HEK293T (cell line): ENCODE measurements around the gene AGO1.
"Not testable (repeated sequence)": the region's sequence is repeated elsewhere in the genome, so short reads cannot be mapped to it uniquely, and the experiment has no call there.

Experiments
- CTCF ChIA-PET: fragments of 350-600 bp; formaldehyde crosslinking; extraction: SDS; loops from one replicate; lab custom pipeline; 2021; ENCODE audit warnings: antibody characterized with exemption, inconsistent platforms; lab: Yijun Ruan, JAX
- POLR2A ChIA-PET: fragments of 350-600 bp; formaldehyde crosslinking; extraction: SDS; loops from one replicate; lab custom pipeline; 2020; ENCODE audit warnings: antibody characterized with exemption, inconsistent platforms; lab: Yijun Ruan, JAX
- DNase-seq: peaks from one replicate; pipeline ENCODE4 v3.0.0; 2012; ENCODE audit warnings: mixed read lengths; ENCODE audit errors: extremely low spot score
- ARNT ChIP-seq: fragments of 450-650 bp; IDR thresholded peaks from 2 replicates; pipeline ENCODE4 v1.6.1; 2017; ENCODE audit warnings: mild to moderate bottlenecking
- BHLHE40 ChIP-seq: fragments of 450-650 bp; IDR thresholded peaks from 2 replicates; pipeline ENCODE4 v1.6.1; 2016; ENCODE audit warnings: mild to moderate bottlenecking, moderate library complexity, borderline replicate concordance
- CTBP1 ChIP-seq: fragments of 450-650 bp; IDR thresholded peaks from 2 replicates; pipeline ENCODE4 v1.6.1; 2016; ENCODE audit warnings: borderline replicate concordance
- ELF4 ChIP-seq: fragments of 450-650 bp; IDR thresholded peaks from 2 replicates; pipeline ENCODE4 v1.6.1; 2017; ENCODE audit warnings: antibody characterized with exemption
- FOXA1 ChIP-seq: fragments of 450-650 bp; IDR thresholded peaks from 2 replicates; pipeline ENCODE4 v1.6.1; 2016; ENCODE audit warnings: mild to moderate bottlenecking
- FOXK2 ChIP-seq: fragments of 450-650 bp; IDR thresholded peaks from 2 replicates; pipeline ENCODE4 v1.6.1; 2016; ENCODE audit warnings: mild to moderate bottlenecking
- FOXM1 ChIP-seq: fragments of 450-650 bp; IDR thresholded peaks from 2 replicates; pipeline ENCODE4 v1.6.1; 2017; ENCODE audit warnings: mild to moderate bottlenecking, borderline replicate concordance
- HDGF ChIP-seq: fragments of 450-650 bp; IDR thresholded peaks from 2 replicates; pipeline ENCODE4 v1.6.1; 2017; ENCODE audit warnings: antibody characterized with exemption, borderline replicate concordance
- L3MBTL2 ChIP-seq: fragments of 450-650 bp; conservative IDR thresholded peaks from 2 replicates; pipeline ENCODE4 v1.6.1; 2016; ENCODE audit warnings: mild to moderate bottlenecking
- LEF1 ChIP-seq: fragments of 450-650 bp; IDR thresholded peaks from 2 replicates; pipeline ENCODE4 v1.6.1; 2017; ENCODE audit warnings: mild to moderate bottlenecking, borderline replicate concordance
- NFRKB ChIP-seq: fragments of 450-650 bp; IDR thresholded peaks from 2 replicates; pipeline ENCODE4 v1.6.1; 2016; ENCODE audit warnings: mild to moderate bottlenecking, moderate library complexity
- PKNOX1 ChIP-seq: fragments of 450-650 bp; IDR thresholded peaks from 2 replicates; pipeline ENCODE4 v1.6.1; 2016
- SP1 ChIP-seq: fragments of 450-650 bp; IDR thresholded peaks from 2 replicates; pipeline ENCODE4 v1.6.1; 2017
- SUZ12 ChIP-seq: fragments of 450-650 bp; IDR thresholded peaks from 2 replicates; pipeline ENCODE4 v1.6.1; 2016; ENCODE audit warnings: mild to moderate bottlenecking
- TARDBP ChIP-seq: fragments of 450-650 bp; IDR thresholded peaks from 2 replicates; pipeline ENCODE4 v1.6.1; 2016
- ZNF384 ChIP-seq: fragments of 450-650 bp; IDR thresholded peaks from 2 replicates; pipeline ENCODE4 v1.6.1; 2016

AGO1 gene

GRCh38 chr1:35886577-35887431 lies 3.8 kb downstream of the AGO1 start:
- DNase-seq = no peak
- ChIA-PET POLR2A (interaction anchor here (1.0 to 1.4 kb wide), 2 partner anchors 10 to 109 kb away, joined by 3 read pairs; no protein-coding TSS in a partner anchor), CTCF (interaction anchor here (1.3 kb wide), 1 partner anchor 10 kb away, joined by 4 read pairs; no protein-coding TSS in a partner anchor)
- TF ChIP-seq ZNF384 (no peak), PKNOX1 (no peak), NFRKB (no peak), L3MBTL2 (no peak), FOXK2 (no peak), FOXA1 (no peak), ELF4 (no peak)

GRCh38 chr1:35887508-35887907 lies 4.5 kb downstream of the AGO1 start:
- DNase-seq = no peak
- no peak for TF ChIP-seq SUZ12
- TF ChIP-seq SP1 = no peak
- TF ChIP-seq ZNF384 = no peak
- TF ChIP-seq NFRKB = no peak
- no peak for TF ChIP-seq L3MBTL2
- TF ChIP-seq TARDBP = no peak
- no peak for TF ChIP-seq LEF1
- no peak for TF ChIP-seq CTBP1
- no peak for TF ChIP-seq FOXK2
- TF ChIP-seq ARNT = no peak
- no peak for TF ChIP-seq BHLHE40
- CTCF ChIA-PET = interaction anchor here (1.3 kb wide), 1 partner anchor 9 kb away, joined by 4 read pairs; no protein-coding TSS in a partner anchor
- POLR2A ChIA-PET = interaction anchor here (1.4 kb wide), 1 partner anchor 9 kb away, joined by 3 read pairs; no protein-coding TSS in a partner anchor

GRCh38 chr1:35888255-35888654 lies 5.2 kb downstream of the AGO1 start:
- DNase-seq = no peak
- TF ChIP-seq ELF4 = no peak
- no peak for TF ChIP-seq ZNF384
- TF ChIP-seq FOXA1 = no peak
- TF ChIP-seq TARDBP = no peak
- no peak for TF ChIP-seq FOXM1
- no peak for TF ChIP-seq ARNT
- TF ChIP-seq FOXK2 = no peak
- no peak for TF ChIP-seq L3MBTL2
- no peak for TF ChIP-seq CTBP1
- no peak for TF ChIP-seq NFRKB
- TF ChIP-seq LEF1 = no peak
- TF ChIP-seq HDGF = no peak
- CTCF ChIA-PET = interaction anchor here (0.6 kb wide), 1 partner anchor 96 kb away, joined by 3 read pairs; no protein-coding TSS in a partner anchor
- POLR2A ChIA-PET = no interaction called here

- CTCF ChIA-PET, POLR2A ChIA-PET, DNase-seq: not testable (repeated sequence)
These were observed 6.0 kb downstream of the AGO1 start for GRCh38 chr1:35888981-35889380.

GRCh38 chr1:35893051-35893879 lies 10.3 kb downstream of the AGO1 start:
- no peak for TF ChIP-seq HDGF
- TF ChIP-seq ARNT = no peak
- TF ChIP-seq CTBP1 = no peak
- TF ChIP-seq LEF1 = no peak
- ChIA-PET POLR2A (interaction anchor here (0.9 kb wide), 1 partner anchor 9 kb away, joined by 3 read pairs; no protein-coding TSS in a partner anchor), CTCF (no interaction called here)
- DNase-seq = no peak

GRCh38 chr1:35894183-35894582 lies 11.2 kb downstream of the AGO1 start:
- TF ChIP-seq FOXM1 (no peak), PKNOX1 (no peak), BHLHE40 (no peak), TARDBP (no peak), CTBP1 (no peak), HDGF (no peak)
- POLR2A ChIA-PET = no interaction called here
- CTCF ChIA-PET = interaction anchor here (0.7 kb wide), 1 partner anchor 12 kb away, joined by 3 read pairs; no protein-coding TSS in a partner anchor
- DNase-seq = no peak

- ChIA-PET CTCF (interaction anchor here (0.7 kb wide), 1 partner anchor 11 kb away, joined by 3 read pairs; no protein-coding TSS in a partner anchor), POLR2A (no interaction called here)
- no peak for DNase-seq
- TF ChIP-seq HDGF (no peak), LEF1 (no peak), ELF4 (no peak), FOXM1 (no peak), FOXK2 (no peak), CTBP1 (no peak), L3MBTL2 (no peak), TARDBP (no peak), FOXA1 (no peak), ARNT (no peak)
These were observed 11.6 kb downstream of the AGO1 start for GRCh38 chr1:35894656-35895055.
